OCI-LY1 (cell line): ENCODE results near the gene LARP1.

Experiments
- H2AFZ ChIP-seq: fragments of 200-600 bp; sonication (generic), shearing (Covaris generic); 2 replicates; pipeline ENCODE4 v1.6.0; 2014; ENCODE audit warnings: antibody characterized with exemption, mild to moderate bottlenecking, low read length
- H3F3A ChIP-seq: fragments of 200-600 bp; sonication (generic), shearing (Covaris generic); 2 replicates; pipeline ENCODE4 v1.6.0; 2014; ENCODE audit warnings: mild to moderate bottlenecking, antibody characterized with exemption, low read length, moderate library complexity; ENCODE audit not compliant: insufficient read depth
- H3K27ac ChIP-seq: fragments of 200-600 bp; sonication (generic); 2 replicates; pipeline ENCODE4 v1.5.1; 2014; ENCODE audit warnings: low read length, mixed run types, mild to moderate bottlenecking, low read depth; ENCODE audit not compliant: poor library complexity, severe bottlenecking
- H3K27me3 ChIP-seq: fragments of 200-600 bp; sonication (generic); 2 replicates; pipeline ENCODE4 v1.6.0; 2014; ENCODE audit warnings: antibody characterized with exemption, mild to moderate bottlenecking, low read length, moderate library complexity; ENCODE audit not compliant: insufficient read depth
- H3K36me3 ChIP-seq: fragments of 200-600 bp; sonication (generic); 2 replicates; pipeline ENCODE4 v1.6.1; 2014; ENCODE audit warnings: mild to moderate bottlenecking, antibody characterized with exemption, low read length, moderate library complexity, mixed read lengths; ENCODE audit not compliant: insufficient read depth
- H3K4me1 ChIP-seq: fragments of 200-600 bp; sonication (generic); 2 replicates; pipeline ENCODE4 v1.5.1; 2014; ENCODE audit warnings: mild to moderate bottlenecking, low read length, moderate library complexity; ENCODE audit not compliant: insufficient read depth, severe bottlenecking
- H3K4me2 ChIP-seq: fragments of 200-600 bp; sonication (generic), shearing (Covaris generic); 2 replicates; pipeline ENCODE4 v1.6.1; 2014; ENCODE audit warnings: low read length
- H3K4me3 ChIP-seq: fragments of 200-600 bp; sonication (generic); 2 replicates; pipeline ENCODE4 v1.5.1; 2014; ENCODE audit warnings: low read length, low read depth, mild to moderate bottlenecking, mixed read lengths; ENCODE audit not compliant: poor library complexity, severe bottlenecking
- H3K79me2 ChIP-seq: fragments of 200-600 bp; shearing (Covaris generic); 2 replicates; pipeline ENCODE4 v1.6.1; 2016; ENCODE audit warnings: mixed run types, low read length, mixed read lengths; ENCODE audit not compliant: insufficient read depth
- H3K9ac ChIP-seq: fragments of 200-600 bp; sonication (generic), shearing (Covaris generic); 2 replicates; pipeline ENCODE4 v1.6.1; 2014; ENCODE audit warnings: mild to moderate bottlenecking, low read length, mixed read lengths
- H3K9me2 ChIP-seq: fragments of 200-600 bp; sonication (generic), shearing (Covaris generic); 2 replicates; pipeline ENCODE4 v1.6.1; 2014; ENCODE audit warnings: low read depth, mild to moderate bottlenecking, low read length, mixed read lengths
- H3K9me3 ChIP-seq: fragments of 200-600 bp; shearing (Covaris generic); 2 replicates; pipeline ENCODE4 v1.6.1; 2014; ENCODE audit warnings: low read length, mixed read lengths
- H4K20me1 ChIP-seq: fragments of 200-600 bp; sonication (generic), shearing (Covaris generic); 2 replicates; pipeline ENCODE4 v1.6.0; 2016; ENCODE audit warnings: mild to moderate bottlenecking, low read length; ENCODE audit not compliant: insufficient read depth
- CTCF ChIP-seq: fragments of 200-600 bp; sonication (generic), shearing (Covaris generic); IDR thresholded peaks from 2 replicates; pipeline ENCODE4 v1.5.1; 2017; ENCODE audit warnings: mild to moderate bottlenecking, antibody characterized with exemption, low read length, moderate library complexity, mixed read lengths
- EZH2 ChIP-seq: fragments of 200-600 bp; sonication (generic), shearing (Covaris generic); IDR thresholded peaks from 2 replicates; pipeline ENCODE4 v1.8.0; 2017; ENCODE audit warnings: borderline replicate concordance, mixed run types, mild to moderate bottlenecking, antibody characterized with exemption, low read length, moderate library complexity, mixed read lengths

The LARP1 gene

GRCh38 chr5:154829181-154829588 lies 74.0 kb downstream of the LARP1 start:
- H3K4me1 ChIP-seq, result no peaks in the 10 kb centered on the region
- H3K9ac ChIP-seq, result no peak overlapping the region
- no peaks in the 10 kb centered on the region for H3K9me3 ChIP-seq
- no peak for TF ChIP-seq EZH2
- no peak for TF ChIP-seq CTCF
- H4K20me1 ChIP-seq, result no peaks in the 10 kb centered on the region
- H3K27me3 ChIP-seq, result no peaks in the 10 kb centered on the region
- H3F3A ChIP-seq, result no peaks in the 10 kb centered on the region
- no peaks in the 10 kb centered on the region for H3K79me2 ChIP-seq
- H3K4me2 ChIP-seq, result no peak overlapping the region
- H3K27ac ChIP-seq, result no peak overlapping the region
- no peaks in the 10 kb centered on the region for H3K9me2 ChIP-seq
- H2AFZ ChIP-seq, result no peak overlapping the region
- H3K36me3 ChIP-seq, result peaks cover 40% of the 10 kb centered on the region
- no peak overlapping the region for H3K4me3 ChIP-seq

GRCh38 chr5:154829589-154830218 lies 74.5 kb downstream of the LARP1 start:
- Histone ChIP-seq H3K4me1 (no peaks in the 10 kb centered on the region), H3K27me3 (no peaks in the 10 kb centered on the region), H3K36me3 (peaks cover 40% of the 10 kb centered on the region), H2AFZ (no peak overlapping the region), H3K4me2 (no peak overlapping the region), H3K9me2 (no peaks in the 10 kb centered on the region), H3F3A (no peaks in the 10 kb centered on the region), H3K9ac (no peak overlapping the region), H3K4me3 (no peak overlapping the region), H4K20me1 (no peaks in the 10 kb centered on the region), H3K79me2 (no peaks in the 10 kb centered on the region), H3K9me3 (no peaks in the 10 kb centered on the region), H3K27ac (no peak overlapping the region)
- no peak for TF ChIP-seq CTCF
- no peak for TF ChIP-seq EZH2

- H4K20me1 ChIP-seq, result no peaks in the 10 kb centered on the region
- H3K4me2 ChIP-seq, result no peak overlapping the region
- TF ChIP-seq EZH2 (no peak), CTCF (no peak)
- no peak overlapping the region for H3K4me3 ChIP-seq
- no peak overlapping the region for H3K27ac ChIP-seq
- no peaks in the 10 kb centered on the region for H3K9me3 ChIP-seq
- no peak overlapping the region for H2AFZ ChIP-seq
- no peaks in the 10 kb centered on the region for H3K79me2 ChIP-seq
- H3F3A ChIP-seq, result no peaks in the 10 kb centered on the region
- no peak overlapping the region for H3K9ac ChIP-seq
- H3K9me2 ChIP-seq, result no peaks in the 10 kb centered on the region
- no peaks in the 10 kb centered on the region for H3K4me1 ChIP-seq
- peaks cover 40% of the 10 kb centered on the region for H3K36me3 ChIP-seq
- no peaks in the 10 kb centered on the region for H3K27me3 ChIP-seq
Observed at GRCh38 chr5:154830219-154830595, 75.0 kb downstream of the LARP1 start.
